SH-SY5Y (cell line): Measurements from ENCODE around the gene CCDC74B.
A peak's percentile ranks its signal among the peaks of the same experiment; 100 is the strongest.
"Not testable (repeated sequence)": the region's sequence is repeated elsewhere in the genome, so short reads cannot be mapped to it uniquely, and the experiment has no call there.

Experiments
- GATA2 ChIP-seq: IDR thresholded peaks from 2 replicates; pipeline ENCODE4 v1.6.1; 2011; ENCODE audit warnings: mild to moderate bottlenecking, low read depth, low read length
- GATA3 ChIP-seq: IDR thresholded peaks from 2 replicates; pipeline ENCODE4 v1.6.1; 2011; ENCODE audit warnings: low read depth, mild to moderate bottlenecking, low read length, moderate library complexity

DNA sequence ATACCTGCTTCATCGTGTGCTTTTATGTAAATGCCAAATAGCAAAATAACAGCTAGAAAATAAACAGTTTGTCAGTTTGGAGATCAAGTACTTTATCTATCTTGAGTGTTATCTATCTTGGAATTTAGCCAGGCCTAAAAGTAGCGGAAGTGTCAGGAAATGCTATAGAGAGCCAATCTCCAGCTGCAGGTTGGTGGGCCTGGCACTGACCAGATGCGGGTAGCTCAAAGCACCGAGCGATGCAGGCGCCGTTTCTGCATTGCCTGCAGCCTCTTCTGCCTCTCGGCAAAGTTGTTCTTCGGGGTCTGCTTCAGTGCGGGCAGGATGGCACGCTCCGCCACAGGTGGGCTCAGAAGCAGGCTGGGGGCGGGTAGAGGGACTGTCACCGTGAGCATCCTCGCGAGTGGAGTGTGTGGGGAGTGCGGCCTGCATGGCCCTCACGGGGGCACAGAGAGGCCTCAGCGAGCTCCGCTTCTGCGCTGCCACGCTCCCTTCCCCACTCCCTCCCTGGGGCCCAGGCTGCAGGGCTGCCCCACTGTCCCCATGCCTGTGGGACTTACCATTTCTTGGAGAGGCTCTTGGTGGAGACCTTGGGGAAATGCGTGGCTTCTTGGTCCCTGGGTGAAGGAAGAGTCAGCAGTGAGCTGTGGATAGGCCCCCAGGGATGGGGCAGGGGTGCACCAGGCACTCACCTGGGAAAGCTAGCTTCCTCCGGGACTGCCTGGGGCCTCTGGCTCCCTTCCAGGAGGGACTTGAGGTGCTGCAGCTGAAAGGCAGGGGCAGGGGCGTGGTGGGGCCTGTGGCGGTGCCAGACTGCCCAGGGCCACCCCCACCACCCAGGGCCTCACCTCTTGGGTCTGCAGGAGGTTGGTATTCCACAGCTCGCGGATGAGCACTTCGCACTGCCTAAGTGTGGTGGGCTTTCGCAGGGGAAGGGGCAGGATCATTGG lies 5.3 kb downstream of the CCDC74B start:
- not testable (repeated sequence) for TF ChIP-seq GATA3
- TF ChIP-seq GATA2, result peak; percentile 67
